Endodermal cell (in vitro differentiated cells): ENCODE measurements around the gene KRT7. TPM values are rescaled to one million over a fixed set of nuclear protein-coding genes. Genes with fewer than 3 reads are reported as not detected.
"Not testable (repeated sequence)": the region's sequence is repeated elsewhere in the genome, so short reads cannot be mapped to it uniquely, and the experiment has no call there.

Source experiments
- DNase-seq: peaks from one replicate; pipeline ENCODE4 v3.0.0-alpha.2; 2017
- H3K27ac ChIP-seq: 2 replicates; pipeline ENCODE4 v1.5.1; 2013; ENCODE audit warnings: mild to moderate bottlenecking, low read depth, low read length, moderate library complexity
- H3K27me3 ChIP-seq: 2 replicates; pipeline ENCODE4 v1.6.1; 2013; ENCODE audit warnings: mild to moderate bottlenecking, low read length, moderate library complexity; ENCODE audit not compliant: insufficient read depth, control insufficient read depth, poor library complexity, severe bottlenecking
- H3K36me3 ChIP-seq: 2 replicates; pipeline ENCODE4 v1.7.0; 2013; ENCODE audit warnings: mild to moderate bottlenecking, low read length, moderate library complexity; ENCODE audit not compliant: control insufficient read depth, insufficient read depth
- H3K4me1 ChIP-seq: one replicate; pipeline ENCODE4 v1.7.0; 2013; ENCODE audit warnings: low read length; ENCODE audit not compliant: control insufficient read depth, insufficient read depth
- H3K4me3 ChIP-seq: 2 replicates; pipeline ENCODE4 v1.5.1; 2013; ENCODE audit warnings: mild to moderate bottlenecking, low read length, moderate library complexity
- H3K9ac ChIP-seq: 2 replicates; pipeline ENCODE4 v1.6.1; 2013; ENCODE audit warnings: mild to moderate bottlenecking, low read length, moderate library complexity; ENCODE audit not compliant: poor library complexity, severe bottlenecking; ENCODE audit errors: extremely low read depth
- H3K9me3 ChIP-seq: 2 replicates; pipeline ENCODE4 v1.6.1; 2013; ENCODE audit warnings: mild to moderate bottlenecking, low read length, moderate library complexity; ENCODE audit not compliant: control insufficient read depth
- H3K27ac Mint-ChIP-seq: 2 replicates; pipeline ENCODE4 v1.8.0; 2020; ENCODE audit warnings: mixed read lengths
- H3K27me3 Mint-ChIP-seq: 2 replicates; pipeline ENCODE4 v1.8.0; 2021; ENCODE audit warnings: mild to moderate bottlenecking, mixed read lengths; ENCODE audit not compliant: insufficient read depth
- H3K36me3 Mint-ChIP-seq: 2 replicates; pipeline ENCODE4 v1.8.0; 2020; ENCODE audit warnings: low read depth, mixed read lengths
- H3K4me1 Mint-ChIP-seq: 2 replicates; pipeline ENCODE4 v1.8.0; 2020; ENCODE audit warnings: mixed read lengths
- H3K4me3 Mint-ChIP-seq: 2 replicates; pipeline ENCODE4 v1.8.0; 2020; ENCODE audit warnings: mild to moderate bottlenecking, moderate library complexity, mixed read lengths
- H3K9me3 Mint-ChIP-seq: 2 replicates; pipeline ENCODE4 v1.8.0; 2020; ENCODE audit warnings: mild to moderate bottlenecking, mixed read lengths
- CTCF ChIP-seq: fragments of 200-600 bp; sonication (generic); conservative IDR thresholded peaks from 2 replicates; pipeline ENCODE4 v1.5.0; 2021; ENCODE audit warnings: antibody characterized with exemption, mild to moderate bottlenecking
- WGBS, 2 experiments: methylation state at CpG; one replicate each; pipeline versions ENCODE4 v1.1.5 to v1.1.7; 2013; ENCODE audit warnings: missing lambda C conversion rate in 2 of 2, mixed read lengths in 1 of 2; ENCODE audit not compliant: insufficient coverage in 1 of 2, insufficient read length in 1 of 2; 5-methylcytosine and 5-hydroxymethylcytosine counted together
- total RNA-seq, 2 donors: library from RNA; stranded (reverse); fragmentation: NEBNext Ultra II Directional in 1 of 2; extraction: Animal tissue kit (Norgen Biotek cat#: 25700) in 1 of 2; gene quantifications; 2 replicates in 1 of 2; 3 replicates in 1 of 2; pipeline ENCODE4 v1.2.1, GENCODE V29; 2021

Gene KRT7
- total RNA-seq, 2 donors from 2014 or later: 1.5 TPM; not detected in 1

- H3K9me3 Mint-ChIP-seq, H3K27me3 ChIP-seq, H3K9ac ChIP-seq, H3K36me3 ChIP-seq, H3K4me3 ChIP-seq, H3K4me3 Mint-ChIP-seq, H3K27ac Mint-ChIP-seq, H3K27me3 Mint-ChIP-seq, H3K27ac ChIP-seq, H3K36me3 Mint-ChIP-seq, H3K4me1 Mint-ChIP-seq, H3K4me1 ChIP-seq, H3K9me3 ChIP-seq: not testable (repeated sequence)
- DNase-seq: peak; percentile 52
- 86 to 94% methylated on average over 3 to 15 of the region's 21 CpGs for WGBS, 2 experiments
- peak; percentile 65 for TF ChIP-seq CTCF
These were observed 54.1 kb downstream of the KRT7 start for GRCh38 chr12:52286857-52287785.

- H3K27ac ChIP-seq, H3K4me1 Mint-ChIP-seq, H3K4me3 Mint-ChIP-seq, H3K9ac ChIP-seq, H3K36me3 Mint-ChIP-seq, H3K4me3 ChIP-seq, H3K36me3 ChIP-seq, H3K9me3 Mint-ChIP-seq, H3K27me3 ChIP-seq, H3K27ac Mint-ChIP-seq, H3K9me3 ChIP-seq, H3K4me1 ChIP-seq: not testable (repeated sequence)
- peak; percentile 52 for DNase-seq
- H3K27me3 Mint-ChIP-seq: peaks cover 12% of the 10 kb centered on the region
- 85% methylated on average over 13 of the region's 17 CpGs; no CpG with 5 or more reads in 1 of the 2 experiments for WGBS, 2 experiments
These were observed 55.1 kb downstream of the KRT7 start for GRCh38 chr12:52287816-52288805.

GRCh38 chr12:52290483-52291134 lies 57.6 kb downstream of the KRT7 start:
- not testable (repeated sequence) for H3K4me3 Mint-ChIP-seq, H3K27ac Mint-ChIP-seq, H3K4me1 ChIP-seq, H3K4me3 ChIP-seq, H3K9me3 Mint-ChIP-seq, H3K9me3 ChIP-seq, H3K4me1 Mint-ChIP-seq, H3K36me3 Mint-ChIP-seq, H3K36me3 ChIP-seq, DNase-seq, H3K27ac ChIP-seq, H3K9ac ChIP-seq
- peaks cover 21% of the 10 kb centered on the region for H3K27me3 ChIP-seq
- no CpG with 5 or more reads among the region's 5 CpGs for WGBS, 2 experiments
- H3K27me3 Mint-ChIP-seq: peaks cover 25% of the 10 kb centered on the region
